Measurements from ENCODE around the gene C8A.

DNA sequence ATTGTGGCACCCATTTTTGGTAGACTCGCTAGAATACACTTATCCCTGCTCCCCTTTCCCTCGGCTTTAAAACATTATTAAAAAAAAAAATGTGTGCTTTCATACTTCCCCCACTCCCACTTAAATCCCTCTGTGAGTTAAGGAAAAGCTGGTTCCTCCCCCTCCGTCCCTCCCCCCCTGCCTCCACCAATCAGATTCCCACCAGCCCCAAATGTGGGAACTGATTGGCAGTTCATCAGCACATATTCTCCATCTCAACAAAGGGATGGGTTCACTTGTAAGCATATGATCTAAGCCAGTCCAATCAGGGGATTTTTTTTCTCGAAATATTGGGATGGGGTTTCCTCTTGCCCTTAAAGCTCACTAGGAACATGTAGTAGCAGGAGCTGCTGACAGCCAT lies 24.5 kb upstream of the C8A start:
- TF ChIP-seq EZH2 (IDR thresholded peaks at IDR 0.05; ENCODE audit: insufficient read depth, poor library complexity, severe bottlenecking) = no peak
- TF ChIP-seq EZH2phosphoT487 (IDR thresholded peaks at IDR 0.05; ENCODE audit: insufficient read depth, low read depth) = no peak
